HG02798 (cell line): ENCODE data around the gene EXD3.
A peak's percentile ranks its signal among the peaks of the same experiment; 100 is the strongest.

ENCODE experiments used
- ATAC-seq: cut with Tn5 transposase; IDR thresholded peaks from one replicate; pipeline ENCODE4 v1.9.1; 2021; ENCODE audit warnings: mild to moderate bottlenecking; ENCODE audit not compliant: unreplicated experiment, poor library complexity

Gene EXD3

DNA sequence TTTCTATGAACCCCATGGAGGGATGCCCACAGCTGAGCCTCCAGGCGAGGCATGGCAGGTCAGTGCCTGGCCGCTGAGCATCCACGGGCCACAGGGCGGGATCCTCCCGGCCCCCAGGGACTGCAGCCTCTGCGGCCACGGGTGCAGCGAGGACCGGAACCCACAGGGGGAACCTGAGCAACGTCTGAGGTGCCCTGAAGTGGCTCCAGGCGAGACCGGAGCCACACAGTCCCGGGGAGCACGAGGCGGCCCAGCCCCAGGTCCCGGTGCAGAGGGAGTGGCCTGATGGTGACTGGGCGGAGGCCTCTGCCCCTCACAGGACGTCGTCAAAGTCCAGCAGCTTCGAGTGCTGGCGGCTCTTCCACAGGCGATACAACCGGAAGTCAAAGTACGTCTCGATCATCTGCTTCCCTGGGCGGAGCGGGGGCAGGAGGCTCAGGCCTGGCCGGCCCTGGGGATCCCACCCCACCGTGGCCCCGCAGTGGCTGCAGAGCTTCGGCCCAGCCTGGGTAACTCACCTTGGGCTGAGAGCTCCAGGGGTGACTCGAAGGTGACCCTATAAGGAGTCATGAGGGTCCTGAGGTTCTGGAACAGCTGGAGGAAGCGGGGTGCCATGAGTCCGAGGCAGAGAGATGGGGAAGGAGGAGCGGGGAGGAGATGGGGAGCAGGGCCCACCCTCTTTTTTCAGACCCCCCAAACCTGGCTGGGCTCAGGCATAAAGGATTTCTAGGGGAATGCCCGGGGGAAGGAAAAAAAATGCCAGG is 26.3 kb upstream of the EXD3 start:
- no peak for ATAC-seq

DNA sequence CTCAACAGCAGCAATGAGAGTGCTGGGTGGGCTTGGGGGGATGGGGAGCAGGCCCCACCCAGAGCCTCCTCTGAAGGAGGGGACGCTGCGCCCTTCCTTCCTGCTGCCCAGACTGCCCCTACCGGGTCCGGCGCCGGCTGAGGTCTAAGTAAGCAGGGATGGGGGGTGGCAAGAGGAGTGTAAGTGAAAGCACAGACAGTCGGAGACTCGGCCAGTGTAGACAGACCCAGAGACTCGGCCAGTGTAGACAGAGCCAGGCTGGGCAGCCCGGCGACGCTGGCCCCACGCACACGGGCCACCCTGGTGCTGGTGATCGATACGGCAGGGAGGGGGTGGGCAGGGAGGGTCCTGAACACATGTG is 25.6 kb upstream of the EXD3 start:
- no peak for ATAC-seq

GRCh38 chr9:137447722-137448601 is 25.0 kb upstream of the EXD3 start:
- ATAC-seq: no peak

DNA sequence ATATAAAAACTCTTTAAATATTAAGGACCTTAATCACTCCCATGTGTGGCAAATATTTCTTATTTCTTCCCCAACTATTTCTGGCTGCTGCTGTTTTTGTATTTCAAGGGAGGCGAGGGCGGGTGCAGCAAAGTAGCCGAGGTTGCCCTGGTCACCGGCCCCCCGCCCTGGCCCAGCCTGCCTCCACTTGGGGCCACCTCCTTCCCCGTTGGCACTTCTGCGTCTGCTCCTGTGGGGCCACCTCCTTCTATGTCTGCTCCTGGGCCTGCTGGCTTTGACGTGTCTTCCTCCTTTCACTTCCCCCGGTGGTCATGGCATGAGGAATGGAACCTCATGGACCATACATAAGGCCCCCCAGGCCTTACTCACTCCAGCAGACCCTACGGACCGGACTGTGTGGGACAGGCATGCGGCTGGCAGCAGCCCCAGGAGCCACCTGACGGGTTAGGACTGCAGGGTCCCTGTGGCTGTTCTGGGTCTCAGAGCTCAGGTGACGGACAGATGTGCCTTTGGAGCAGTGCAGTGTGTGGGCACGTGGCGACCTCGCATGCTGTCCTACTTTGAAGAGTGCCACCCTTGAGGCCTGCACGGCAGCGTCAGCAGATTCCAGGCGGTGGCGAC is 24.0 kb upstream of the EXD3 start:
- ATAC-seq: no peak

- ATAC-seq: no peak
These were observed 23.0 kb upstream of the EXD3 start for GRCh38 chr9:137445930-137446431.

- peak; percentile 66 for ATAC-seq
These were observed 22.4 kb upstream of the EXD3 start for GRCh38 chr9:137445275-137445807.

DNA sequence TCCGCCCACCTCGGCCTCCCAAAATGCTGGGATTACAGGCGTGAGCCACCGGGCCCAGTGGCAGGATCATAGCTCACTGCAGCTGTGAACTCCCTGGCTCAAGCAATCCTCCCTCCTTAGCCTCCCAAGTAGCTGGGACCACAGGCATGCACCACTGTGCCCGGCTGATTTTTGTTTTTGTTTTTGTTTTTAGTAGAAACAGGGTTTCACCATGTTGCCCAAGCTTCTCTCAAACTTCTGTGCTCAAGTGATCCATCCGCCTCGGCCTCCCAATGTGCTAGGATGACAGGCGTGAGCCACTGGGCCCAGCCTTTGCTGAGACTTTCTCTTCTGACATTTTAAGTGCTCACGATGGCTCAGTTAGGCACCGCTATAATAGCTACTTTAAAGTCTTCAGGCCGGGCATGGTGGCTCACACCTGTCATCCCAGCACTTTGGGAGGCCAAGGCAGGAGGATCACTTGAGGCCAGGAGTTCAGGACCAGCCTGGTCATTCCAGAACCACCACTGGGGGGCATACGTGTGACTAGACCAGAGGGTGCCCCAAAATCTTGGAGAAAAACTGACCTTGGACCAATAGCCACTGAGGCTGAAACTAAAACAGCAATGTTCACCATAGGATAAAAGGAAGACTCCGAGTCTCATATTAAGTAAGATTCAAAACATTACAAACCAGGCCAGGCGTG is 21.3 kb upstream of the EXD3 start:
- no peak for ATAC-seq

DNA sequence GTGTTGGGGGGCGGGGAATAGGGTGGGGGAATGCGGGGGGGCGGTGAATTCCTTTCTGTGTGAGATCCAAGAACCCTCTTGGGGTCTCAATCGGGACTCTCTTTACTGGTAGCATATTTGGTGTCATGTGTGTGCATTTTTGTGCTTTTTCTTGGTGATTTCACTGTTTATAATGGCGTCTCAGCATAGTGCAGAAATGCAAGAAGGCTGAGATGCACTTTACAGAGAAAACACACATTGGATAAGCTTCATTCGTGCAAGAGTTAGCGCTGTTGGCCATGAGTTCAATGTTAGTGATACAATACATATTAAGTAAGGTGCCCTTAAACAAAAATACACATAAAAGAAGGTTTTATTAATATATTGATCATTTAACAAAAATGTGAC is 19.0 kb upstream of the EXD3 start:
- no peak for ATAC-seq

DNA sequence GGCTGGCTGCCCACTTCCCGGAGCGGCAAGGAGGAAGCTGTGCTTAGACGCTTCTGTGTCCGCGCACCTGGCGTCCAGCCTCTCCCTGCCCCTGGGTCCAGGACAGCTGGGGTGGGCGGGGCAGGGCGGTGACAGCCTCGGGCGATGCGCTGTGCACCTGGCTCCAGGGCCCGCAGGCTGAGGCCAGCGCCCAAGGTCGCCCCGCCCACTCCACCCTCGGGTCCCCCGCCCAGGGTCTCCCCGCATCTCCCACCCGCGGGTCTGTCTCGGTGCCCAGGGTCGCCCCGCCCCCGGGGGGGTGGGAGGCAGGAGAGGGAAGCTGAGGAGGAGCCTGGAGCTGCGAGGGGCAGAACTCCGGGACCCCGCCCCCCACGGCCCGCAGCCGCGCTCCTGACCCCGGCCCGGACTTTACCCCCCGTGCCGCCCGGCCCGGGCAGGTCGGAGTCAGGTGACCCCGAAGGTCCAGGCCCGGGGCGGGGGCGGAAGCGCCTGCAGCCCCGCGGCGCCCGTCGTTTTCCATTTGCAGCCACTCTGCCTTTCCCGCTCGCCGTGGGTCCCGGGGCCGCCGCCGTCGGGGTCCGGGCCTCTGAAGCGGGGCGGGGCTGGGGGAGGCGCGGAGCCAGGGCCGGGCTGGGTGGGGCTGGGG is 18.4 kb upstream of the EXD3 start, which contains the start of gene ENTPD8:
Gene ENTPD8, minus strand, starts transcription at position 69 of the 646 bp plus-strand sequence. CDS start 3,072 bp downstream, outside the sequence.
- no peak for ATAC-seq

GRCh38 chr9:137439158-137439714 is 16.3 kb upstream of the EXD3 start:
- ATAC-seq: no peak

DNA sequence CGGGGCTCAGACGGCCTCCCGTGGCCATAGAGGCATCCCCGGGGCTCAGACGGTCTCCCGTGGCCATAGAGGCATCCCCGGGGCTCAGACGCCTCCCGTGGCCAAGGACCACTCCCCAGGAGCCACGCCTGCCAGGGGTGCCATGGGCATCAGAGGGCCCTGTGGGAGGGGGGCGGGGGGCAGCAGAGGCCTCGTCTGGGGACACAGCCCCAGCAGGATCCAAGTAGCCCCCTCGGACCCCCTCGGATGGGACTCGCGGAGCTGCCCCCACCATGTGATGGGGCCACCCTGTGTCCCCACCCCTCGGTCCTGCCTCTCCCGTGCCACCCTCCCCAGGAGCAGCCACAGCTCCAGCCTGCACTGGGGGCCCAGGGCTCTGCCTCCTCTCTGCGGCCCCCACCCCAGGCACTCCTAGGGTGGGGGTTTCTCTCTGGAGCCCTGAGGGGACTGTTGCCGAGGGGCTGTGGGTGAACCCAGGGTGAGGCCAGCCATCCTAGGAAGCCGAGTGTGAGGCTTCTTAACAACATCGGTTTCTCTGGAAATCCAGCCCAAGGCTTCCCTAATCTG is 15.7 kb upstream of the EXD3 start:
- no peak for ATAC-seq

DNA sequence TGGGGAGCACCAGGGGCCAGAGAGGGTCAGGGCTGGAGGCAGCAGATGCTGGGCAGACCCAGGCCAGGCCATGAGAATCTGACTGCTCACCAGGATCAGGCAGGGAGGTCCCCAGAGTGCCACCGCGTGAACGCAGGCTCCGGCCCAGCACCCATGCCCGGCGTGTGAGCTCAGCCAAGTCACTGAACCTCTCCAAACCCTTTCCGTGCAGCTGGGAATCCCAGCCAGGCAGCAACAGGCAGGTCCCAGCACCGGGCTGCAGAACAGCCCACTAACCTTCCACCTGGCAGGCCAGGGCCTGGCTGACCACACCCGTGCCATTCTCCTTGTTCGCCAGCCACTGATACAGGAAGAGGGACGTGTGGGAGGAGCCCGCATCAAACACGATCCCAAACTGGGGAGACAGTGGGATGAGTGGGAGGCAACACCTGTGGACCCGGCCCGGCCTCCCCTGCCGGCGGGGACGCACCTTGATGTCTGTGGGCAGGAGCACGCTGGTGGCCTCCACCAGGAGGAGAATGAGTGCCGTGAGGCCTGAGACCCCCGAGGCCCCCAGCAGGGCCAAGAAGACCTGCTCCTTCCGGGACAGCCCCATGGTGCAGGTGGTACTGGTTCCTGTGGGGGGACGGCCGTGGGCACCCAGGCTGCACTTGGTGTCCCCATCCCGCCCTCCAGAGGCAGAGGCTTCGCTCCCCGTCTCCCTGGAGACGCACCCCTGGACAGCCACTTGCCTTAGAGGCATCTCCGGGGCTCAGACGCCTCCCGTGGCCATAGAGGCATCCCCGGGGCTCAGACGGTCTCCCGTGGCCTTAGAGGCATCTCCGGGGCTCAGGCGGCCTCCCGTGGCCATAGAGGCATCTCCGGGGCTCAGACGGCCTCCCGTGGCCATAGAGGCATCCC is 15.0 kb upstream of the EXD3 start:
- ATAC-seq: no peak

DNA sequence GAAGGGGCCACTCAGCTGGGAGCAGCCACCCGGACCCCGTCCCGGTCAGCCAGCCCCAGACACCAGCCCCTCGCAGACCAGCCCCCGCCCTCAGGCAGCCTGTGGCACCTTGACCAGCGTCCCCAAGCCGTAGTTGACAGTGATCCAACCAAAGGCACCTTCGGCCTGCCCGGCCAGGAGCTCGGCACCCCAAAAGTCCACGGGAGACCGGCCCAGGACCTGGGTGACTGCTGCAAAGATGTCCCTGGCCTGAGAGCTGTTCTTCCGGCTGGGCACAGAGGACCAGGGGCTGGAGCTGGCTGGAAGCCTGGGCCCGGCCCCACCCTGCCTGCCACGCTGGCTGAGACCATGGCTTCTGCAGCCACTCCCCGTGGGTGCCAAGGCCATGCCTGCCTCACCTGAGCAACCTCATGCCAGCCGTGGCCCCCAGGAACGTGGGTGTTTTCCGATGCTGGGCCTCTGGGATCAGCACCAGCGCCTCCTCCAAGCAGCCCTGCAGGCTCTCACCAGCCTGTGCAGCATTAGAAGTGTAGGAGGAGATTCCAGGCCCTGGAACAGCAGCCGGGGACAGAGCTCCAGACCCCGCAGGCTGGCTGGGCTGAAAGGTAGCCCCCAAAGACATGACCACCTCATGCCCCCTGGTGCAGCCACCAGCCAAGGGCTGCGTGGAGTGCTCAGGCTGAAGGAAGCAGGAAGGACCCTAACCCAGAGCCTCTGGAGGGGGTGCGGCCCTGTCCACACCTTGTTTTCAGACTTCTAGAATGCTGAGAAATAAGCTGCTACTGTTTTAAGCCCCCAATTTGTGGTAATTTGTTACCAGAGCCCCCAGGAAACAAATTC is 14.0 kb upstream of the EXD3 start:
- no peak for ATAC-seq

DNA sequence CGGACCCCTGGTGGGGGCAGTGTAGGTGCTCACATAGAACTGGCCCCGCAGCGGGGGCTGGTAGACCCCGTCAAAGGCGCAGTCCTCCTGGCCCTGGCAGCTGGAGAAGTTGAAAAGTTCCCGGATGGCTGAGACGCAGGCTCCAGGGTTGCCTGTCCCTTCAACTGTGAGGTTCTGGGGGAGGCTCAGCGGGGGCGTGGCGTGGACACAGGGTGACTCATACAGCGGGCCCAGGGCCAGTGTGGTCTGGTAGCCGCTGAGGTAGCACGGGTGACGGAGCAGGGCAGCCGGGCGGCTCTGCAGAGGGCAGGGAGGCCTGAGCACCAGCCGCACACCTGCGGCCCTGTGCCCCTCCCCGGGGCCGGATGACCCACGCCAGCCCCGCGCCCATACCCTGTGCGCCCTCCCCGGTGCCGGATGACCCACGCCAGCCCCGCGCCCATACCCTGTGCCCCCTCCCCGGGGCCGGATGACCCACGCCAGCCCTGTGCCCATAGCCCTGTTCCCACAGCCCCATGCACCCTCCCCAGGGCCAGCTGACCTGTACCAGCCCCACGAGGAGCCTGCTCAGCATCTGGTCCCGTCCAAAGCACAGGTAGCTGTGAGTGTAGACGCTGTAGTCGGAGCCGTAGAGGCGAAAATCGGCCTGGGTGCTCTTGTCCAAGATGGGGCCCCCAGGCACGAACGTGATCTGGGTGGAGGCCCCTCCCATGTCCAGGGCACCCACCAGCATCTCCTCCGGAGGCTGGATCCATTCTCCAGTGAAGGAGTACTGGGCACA is 13.2 kb upstream of the EXD3 start:
- ATAC-seq: no peak

- ATAC-seq: no peak
These were observed 12.5 kb upstream of the EXD3 start for GRCh38 chr9:137435381-137435891.
